HG03064 (cell line): ENCODE data around the gene BCL11A.

Source experiments
- ATAC-seq: cut with Tn5 transposase; IDR thresholded peaks from one replicate; pipeline ENCODE4 v1.9.1; 2021; ENCODE audit warnings: low read depth; ENCODE audit not compliant: unreplicated experiment

BCL11A gene

GRCh38 chr2:60472041-60472440, 81.4 kb downstream of the BCL11A start:
- no peak for ATAC-seq

GRCh38 chr2:60470340-60470739, 83.1 kb downstream of the BCL11A start:
- no peak for ATAC-seq

DNA sequence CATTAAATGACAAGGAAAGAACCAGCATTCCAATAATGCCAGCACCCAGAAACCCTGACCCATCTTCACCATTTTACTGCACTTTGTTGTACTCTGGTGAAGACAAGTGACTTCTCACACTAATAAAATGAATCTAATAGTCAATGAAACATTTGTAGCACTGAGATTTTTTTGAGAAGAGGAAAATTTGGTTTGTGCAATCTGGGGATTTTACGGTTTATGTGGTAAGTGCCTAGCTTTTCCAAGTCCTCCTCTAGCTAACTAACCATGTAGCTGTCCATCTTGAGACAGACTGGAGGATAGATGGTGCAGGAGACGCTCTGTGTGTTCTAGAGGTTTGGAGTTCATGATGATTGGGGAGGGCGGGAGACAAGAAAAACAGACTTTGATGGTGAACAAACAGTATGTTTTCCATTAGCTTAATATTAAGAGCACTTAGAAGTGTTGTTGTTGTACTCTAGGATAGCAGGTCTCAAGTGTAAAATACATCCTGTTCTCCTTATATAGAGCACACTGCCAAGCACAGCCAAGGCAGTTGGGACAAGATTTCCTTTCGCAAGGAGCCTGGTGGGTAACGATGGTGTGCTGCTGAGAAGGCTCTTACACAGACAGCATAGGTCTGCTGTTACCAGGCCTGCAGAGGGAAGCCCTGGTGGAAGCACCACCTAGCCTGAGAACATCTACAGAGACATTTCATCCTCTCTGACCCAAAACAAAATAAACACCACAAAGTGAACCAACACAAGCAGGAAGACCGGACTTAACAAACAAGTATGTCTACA, 83.7 kb downstream of the BCL11A start:
- no peak for ATAC-seq

DNA sequence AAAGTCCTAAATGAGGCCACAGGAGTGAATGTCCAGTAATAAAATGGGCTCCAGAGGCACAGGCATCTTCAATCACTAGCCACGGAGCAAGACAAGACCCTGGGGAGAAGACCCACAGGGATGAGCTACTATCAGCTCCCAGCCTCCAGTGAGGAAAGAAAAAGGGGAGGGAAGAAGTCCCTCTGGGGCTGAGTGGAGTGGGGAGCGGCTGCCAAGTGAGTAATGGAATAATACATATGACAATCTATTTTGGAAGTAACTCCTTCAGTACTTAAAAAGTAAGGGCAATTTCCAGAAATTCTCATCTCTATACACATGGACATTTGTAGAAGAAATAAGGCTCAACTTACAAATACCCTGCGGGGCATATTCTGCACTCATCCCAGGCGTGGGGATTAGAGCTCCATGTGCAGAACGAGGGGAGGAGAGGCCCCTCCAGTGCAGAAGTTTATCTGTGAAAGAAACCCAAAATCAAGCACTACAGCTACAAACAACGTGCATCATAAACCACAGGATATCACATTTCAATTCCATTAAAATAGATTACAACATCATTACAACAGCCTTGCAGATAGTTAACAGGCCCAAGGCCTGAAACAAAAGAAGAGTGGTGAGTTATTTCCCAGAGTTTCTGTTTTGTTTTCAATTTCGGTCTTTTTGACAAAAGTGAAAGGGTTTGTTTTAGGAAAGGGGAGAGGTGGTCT, 84.9 kb downstream of the BCL11A start:
- ATAC-seq = no peak

- ATAC-seq = no peak
These were observed 87.2 kb downstream of the BCL11A start for GRCh38 chr2:60466161-60466702.

DNA sequence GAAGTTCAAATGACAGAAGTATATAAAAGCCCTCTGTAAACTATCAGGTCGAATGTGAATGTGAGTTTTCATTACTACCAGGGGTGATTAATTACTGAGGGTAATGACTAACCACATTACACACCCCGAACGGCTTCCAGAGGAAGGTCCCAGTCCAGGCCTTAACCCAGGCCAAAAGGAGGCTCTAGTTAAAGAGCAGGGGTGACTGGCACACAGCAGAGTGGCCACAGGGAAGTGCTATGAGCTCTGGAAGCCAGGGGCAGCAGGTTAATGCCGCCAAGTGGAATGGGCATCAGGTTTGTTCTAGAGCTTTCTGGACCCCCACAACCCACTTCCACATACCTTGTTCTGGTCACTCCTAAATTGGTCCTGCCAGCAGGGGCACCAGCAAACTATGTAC, 87.7 kb downstream of the BCL11A start:
- no peak for ATAC-seq

GRCh38 chr2:60463249-60463648, 90.2 kb downstream of the BCL11A start:
- ATAC-seq = no peak

GRCh38 chr2:60461421-60462108, 91.9 kb downstream of the BCL11A start:
- no peak for ATAC-seq

GRCh38 chr2:60460577-60461420, 92.7 kb downstream of the BCL11A start:
- no peak for ATAC-seq

DNA sequence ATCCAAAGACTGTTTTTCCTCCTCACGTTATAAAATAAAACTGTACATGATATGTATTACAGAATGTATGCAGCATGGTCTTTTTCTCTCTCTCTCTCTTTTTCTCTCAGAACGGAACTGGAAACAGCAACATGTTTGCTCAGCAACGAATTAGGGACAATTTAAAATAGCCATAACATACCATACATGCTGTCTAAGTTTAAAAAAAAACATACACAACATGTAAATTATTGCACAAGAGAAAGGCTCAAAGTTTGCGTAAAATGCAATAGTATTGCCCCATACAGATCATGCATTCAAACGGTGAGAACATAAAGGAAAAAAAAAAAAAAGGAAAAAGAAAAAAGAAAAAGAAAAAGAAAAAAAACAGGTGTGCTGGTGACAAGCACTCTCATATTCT, 93.6 kb downstream of the BCL11A start:
- no peak for ATAC-seq

GRCh38 chr2:60456115-60456770, 97.2 kb downstream of the BCL11A start:
- no peak for ATAC-seq

DNA sequence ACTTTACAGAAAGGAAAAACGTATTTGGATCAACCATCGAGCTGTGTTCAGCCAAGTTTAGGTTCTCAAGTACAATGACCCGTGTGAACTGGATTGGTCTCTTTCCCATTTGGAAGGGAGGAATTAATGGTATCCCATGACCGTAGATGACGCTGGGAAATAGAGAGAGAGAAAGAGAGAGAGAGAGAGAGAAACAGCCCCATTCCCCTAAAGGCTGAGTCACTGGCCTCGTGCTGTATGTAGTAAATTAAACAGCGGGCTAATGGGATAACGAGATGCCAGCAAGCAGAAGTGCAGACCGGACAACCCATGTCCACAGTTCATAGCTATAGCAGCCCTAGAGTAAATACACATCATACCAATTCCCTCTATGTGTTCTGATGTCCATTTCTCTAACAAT, 99.6 kb downstream of the BCL11A start:
- ATAC-seq = no peak

- ATAC-seq = no peak
These were observed 100.2 kb downstream of the BCL11A start for GRCh38 chr2:60453301-60453700.

- ATAC-seq = no peak
These were observed 103.0 kb downstream of the BCL11A start for GRCh38 chr2:60450488-60450887.

GRCh38 chr2:60447943-60448342, 105.5 kb downstream of the BCL11A start:
- ATAC-seq = no peak

DNA sequence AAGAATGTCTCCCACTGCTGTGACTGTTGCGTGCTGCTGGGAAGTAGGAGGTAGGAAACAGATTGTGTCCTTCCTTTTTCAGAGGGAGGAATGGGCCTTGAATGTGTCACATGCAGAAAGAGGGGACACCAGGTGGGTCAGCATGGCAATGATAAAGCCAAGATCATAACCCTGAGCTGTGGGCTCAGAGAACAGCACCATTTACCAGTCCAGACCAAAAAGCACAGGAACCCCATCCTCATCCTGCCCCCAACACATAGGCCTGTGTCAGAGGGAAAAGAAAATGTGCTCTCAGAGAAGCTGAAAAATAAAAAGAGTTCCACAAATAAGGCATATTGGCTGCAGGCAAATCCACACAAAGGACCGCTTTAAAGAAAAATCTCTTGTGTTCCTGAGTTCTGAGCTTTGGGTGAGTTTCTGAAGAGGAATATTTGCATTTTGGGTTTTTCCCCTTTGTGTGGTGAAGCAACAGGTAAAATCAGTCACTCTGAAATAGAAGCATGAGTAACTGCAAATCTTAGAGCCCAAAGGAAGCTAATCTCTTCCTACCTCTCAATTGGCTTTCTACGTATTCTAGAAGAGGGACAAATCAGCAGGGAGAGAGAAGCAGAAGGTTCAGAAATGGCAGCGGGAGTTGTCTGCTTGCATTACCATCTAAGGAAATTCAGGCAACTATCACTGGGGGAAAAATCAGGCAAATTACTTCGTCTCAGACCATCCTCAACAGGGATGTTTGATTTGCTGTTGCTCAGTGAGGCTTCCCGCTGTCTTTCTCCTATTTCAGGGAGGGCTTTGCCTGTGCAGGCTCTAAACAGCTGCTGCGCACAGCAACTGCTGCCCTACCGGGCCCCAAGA, 106.8 kb downstream of the BCL11A start:
- ATAC-seq = peak; percentile 79

DNA sequence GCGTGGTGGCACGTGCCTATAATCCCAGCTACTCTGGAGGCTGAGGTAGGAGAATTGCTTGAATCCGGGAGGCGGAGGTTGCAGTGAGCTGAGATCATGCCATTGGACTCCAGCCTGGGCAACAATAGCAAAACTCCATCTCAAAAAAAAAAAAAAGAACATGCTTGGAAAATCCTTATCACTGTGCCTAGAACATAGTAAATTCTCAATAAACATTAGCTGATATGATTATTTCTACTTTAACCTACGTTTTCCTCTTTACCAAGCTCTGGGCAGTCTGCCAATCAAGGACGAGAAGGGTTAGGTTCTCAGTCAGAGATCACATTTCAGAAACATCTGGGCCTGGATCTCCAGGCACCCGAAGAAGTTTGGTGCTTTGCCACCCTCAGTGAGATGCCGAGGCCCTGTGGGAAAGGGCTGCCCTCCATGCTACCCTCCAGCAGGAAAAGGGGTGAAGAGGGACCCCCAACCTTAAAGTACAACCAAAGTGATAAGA, 107.7 kb downstream of the BCL11A start:
- ATAC-seq = no peak

GRCh38 chr2:60442608-60443007, 110.8 kb downstream of the BCL11A start:
- ATAC-seq = no peak

GRCh38 chr2:60441800-60442199, 111.7 kb downstream of the BCL11A start:
- no peak for ATAC-seq
